ENCODE measurements around the gene PARD3B. TPM values are rescaled to one million over a fixed set of nuclear protein-coding genes. Genes with fewer than 3 reads are reported as not detected.
A peak's percentile ranks its signal among the peaks of the same experiment; 100 is the strongest.

Gene PARD3B
- total and polyA plus RNA-seq, 2 of the 8 experiments (the other 6 are each of a cell fraction or from before 2014, with no cell fraction given), result 1.2 to 5.7 TPM

GRCh38 chr2:205461678-205462665 lies 916.7 kb downstream of the PARD3B start:
- no peak overlapping the region for H4K91ac ChIP-seq (replicated peaks; ENCODE audit: insufficient read length, low read length)
- H3K27ac ChIP-seq (ENCODE audit: low read depth, low read length), result no peak overlapping the region
- H4K8ac ChIP-seq (ENCODE audit: extremely low read depth, insufficient read depth, low read length), result no peak overlapping the region
- H4K20me1 ChIP-seq (replicated peaks in 1 of 2; ENCODE audit: control insufficient read depth in 1 of 2, insufficient read depth in 2 of 2, low read length in 2 of 2), result no peaks in the 10 kb centered on the region
- no peak overlapping the region for H2BK20ac ChIP-seq (ENCODE audit: low read length)
- H3K18ac ChIP-seq (ENCODE audit: extremely low read depth, low read length), result no peak overlapping the region
- no peak overlapping the region for H3K56ac ChIP-seq (replicated peaks; ENCODE audit: insufficient read length, low read depth, low read length)
- H3K36me3 ChIP-seq (ENCODE audit: control insufficient read depth in 2 of 4, insufficient read depth in 4 of 4, low read length in 3 of 4), result no peaks in the 10 kb centered on the region
- H3K4me2 ChIP-seq (ENCODE audit: insufficient read depth in 1 of 2, low read depth in 2 of 2, low read length in 2 of 2), result no peak overlapping the region
- 92% methylated on average over 6 of the region's 6 CpGs; no CpG with 5 or more reads in 1 of the 2 experiments for WGBS, 2 experiments (ENCODE audit: extremely low coverage in 1 of 2, insufficient coverage in 1 of 2, insufficient read length in 1 of 2, insufficient replicate concordance in 2 of 2, low coverage in 1 of 2, low lambda C conversion rate in 2 of 2, missing lambda C conversion rate in 1 of 2)
- no peak overlapping the region for H2BK5ac ChIP-seq (ENCODE audit: low read depth, low read length)
- H2BK120ac ChIP-seq (replicated peaks; ENCODE audit: low read depth, low read length), result no peak overlapping the region
- H2AFZ ChIP-seq (ENCODE audit: low read length), result no peak overlapping the region
- no peak for FAIRE-seq
- H2BK15ac ChIP-seq (ENCODE audit: low read length), result no peak overlapping the region
- H3K23me2 ChIP-seq (ENCODE audit: low read depth, low read length), result no peaks in the 10 kb centered on the region
- ChIA-PET CTCF (ENCODE audit: partially characterized antibody) (interaction anchor here (1.0 kb wide), 1 partner anchor 103 kb away, joined by 3 read pairs; no protein-coding TSS in a partner anchor), POLR2A (ENCODE audit: partially characterized antibody) (no interaction called here)
- H3K4me1 ChIP-seq (replicated peaks in 1 of 4; ENCODE audit: control insufficient read depth in 3 of 4, insufficient read depth in 4 of 4, low read length in 3 of 4), result peaks cover 4 to 26% (median 23%) of the 10 kb centered on the region in 4 experiments; a peak in 6 of 7 replicates
- H3K4ac ChIP-seq (replicated peaks; ENCODE audit: insufficient read length, low read depth, low read length), result no peak overlapping the region
- no peaks in the 10 kb centered on the region for H3K27me3 ChIP-seq (replicated peaks in 1 of 4; ENCODE audit: control insufficient read depth in 3 of 4, extremely low read depth in 1 of 4, insufficient read depth in 3 of 4, low read length in 3 of 4)
- no peak for DNase-seq (ENCODE audit: low read depth in 1 of 2, low spot score in 2 of 2)
- H4K5ac ChIP-seq (ENCODE audit: insufficient read length, low read depth, low read length), result peak overlapping the region; percentile 4
- H3K14ac ChIP-seq (ENCODE audit: insufficient read length), result no peak overlapping the region
- no peak overlapping the region for H2BK12ac ChIP-seq (ENCODE audit: low read depth, low read length)
- no peak overlapping the region for H3K4me3 ChIP-seq (ENCODE audit: extremely low read depth in 1 of 4, insufficient read depth in 2 of 4, low read depth in 3 of 4, low read length in 4 of 4)
- no peaks in the 10 kb centered on the region for H3K9me3 ChIP-seq (ENCODE audit: insufficient read depth in 2 of 2, low read depth in 1 of 2, low read length in 1 of 2)
- no peak overlapping the region for H3K23ac ChIP-seq (ENCODE audit: insufficient read length)
- no peaks in the 10 kb centered on the region for H3K79me1 ChIP-seq (ENCODE audit: low read depth, low read length)
- H3K9ac ChIP-seq (replicated peaks in 1 of 4; ENCODE audit: extremely low read depth in 1 of 4, low read depth in 3 of 4, low read length in 3 of 4), result no peak overlapping the region
- H3K79me2 ChIP-seq (ENCODE audit: control insufficient read depth in 1 of 2, insufficient read depth in 2 of 2, low read length in 2 of 2), result no peaks in the 10 kb centered on the region
- H2AK5ac ChIP-seq (ENCODE audit: low read depth, low read length), result no peak overlapping the region
- TF ChIP-seq MAX (IDR thresholded peaks at IDR 0.05), result no peak
- no peak for TF ChIP-seq SUZ12 (IDR thresholded peaks at IDR 0.05; ENCODE audit: low read length)
- TF ChIP-seq KDM5A (IDR thresholded peaks at IDR 0.05; ENCODE audit: low read length), result no peak
- TF ChIP-seq BCL11A (IDR thresholded peaks at IDR 0.05; ENCODE audit: low read depth in 2 of 2, low read length in 2 of 2), result no peak
- TF ChIP-seq NANOG (IDR thresholded peaks at IDR 0.05; ENCODE audit: insufficient read depth, low read depth, low read length, poor library complexity, severe bottlenecking), result no peak
- no peak for TF ChIP-seq SIN3A (conservative IDR thresholded peaks at IDR 0.05 in 1 of 2, IDR thresholded peaks at IDR 0.05 in 1 of 2; ENCODE audit: low read depth in 1 of 2, low read length in 2 of 2)
- TF ChIP-seq EZH2 (IDR thresholded peaks at IDR 0.05; ENCODE audit: low read depth, low read length, severe bottlenecking), result no peak

All from H1 (cell line).